SU-DHL-6 (cell line): Measurements from ENCODE around the gene SRSF8.

Experiments
- EZH2phosphoT487 ChIP-seq: fragments of 200-600 bp; sonication (generic), shearing (Covaris generic); conservative IDR thresholded peaks from 2 replicates; pipeline ENCODE4 v1.6.1; 2018; ENCODE audit warnings: mild to moderate bottlenecking, antibody characterized with exemption, low read length, moderate library complexity, mixed read lengths
- TF ChIP-seq, protein P1 (sequence below): fragments of 200-600 bp; sonication (generic); IDR thresholded peaks from one replicate; pipeline ENCODE4 v1.5.1; 2017; ENCODE audit warnings: antibody characterized with exemption, mild to moderate bottlenecking, low read length, moderate library complexity; ENCODE audit not compliant: insufficient read depth, poor library complexity, severe bottlenecking

DNA sequence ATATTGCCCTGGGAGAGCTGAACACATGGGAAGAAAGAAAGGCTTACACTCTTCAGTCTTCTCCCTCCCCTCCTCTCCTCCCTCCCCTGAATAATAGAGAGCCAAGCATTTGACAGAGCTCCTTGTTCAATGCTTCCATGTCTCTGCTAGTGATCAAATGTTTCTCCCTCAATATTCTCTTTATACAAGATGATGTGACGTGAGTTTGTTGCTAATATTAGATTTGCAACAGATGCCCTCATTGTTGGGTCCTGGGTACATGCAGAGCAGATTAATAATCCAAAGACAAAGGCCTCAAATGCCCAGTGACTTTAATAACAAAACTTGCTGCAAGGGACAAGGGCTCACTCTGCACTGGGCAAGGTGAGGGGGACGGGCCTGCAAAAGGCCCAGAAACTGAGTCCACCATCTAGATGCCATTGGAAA, 15.9 kb downstream of the SRSF8 start:
- TF ChIP-seq, protein P1, sequence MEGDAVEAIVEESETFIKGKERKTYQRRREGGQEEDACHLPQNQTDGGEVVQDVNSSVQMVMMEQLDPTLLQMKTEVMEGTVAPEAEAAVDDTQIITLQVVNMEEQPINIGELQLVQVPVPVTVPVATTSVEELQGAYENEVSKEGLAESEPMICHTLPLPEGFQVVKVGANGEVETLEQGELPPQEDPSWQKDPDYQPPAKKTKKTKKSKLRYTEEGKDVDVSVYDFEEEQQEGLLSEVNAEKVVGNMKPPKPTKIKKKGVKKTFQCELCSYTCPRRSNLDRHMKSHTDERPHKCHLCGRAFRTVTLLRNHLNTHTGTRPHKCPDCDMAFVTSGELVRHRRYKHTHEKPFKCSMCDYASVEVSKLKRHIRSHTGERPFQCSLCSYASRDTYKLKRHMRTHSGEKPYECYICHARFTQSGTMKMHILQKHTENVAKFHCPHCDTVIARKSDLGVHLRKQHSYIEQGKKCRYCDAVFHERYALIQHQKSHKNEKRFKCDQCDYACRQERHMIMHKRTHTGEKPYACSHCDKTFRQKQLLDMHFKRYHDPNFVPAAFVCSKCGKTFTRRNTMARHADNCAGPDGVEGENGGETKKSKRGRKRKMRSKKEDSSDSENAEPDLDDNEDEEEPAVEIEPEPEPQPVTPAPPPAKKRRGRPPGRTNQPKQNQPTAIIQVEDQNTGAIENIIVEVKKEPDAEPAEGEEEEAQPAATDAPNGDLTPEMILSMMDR: no peak
- no peak for TF ChIP-seq EZH2phosphoT487
